Endodermal cell (in vitro differentiated cells): Measurements from ENCODE around the gene GAREM2. TPM values are rescaled to one million over a fixed set of nuclear protein-coding genes. Genes with fewer than 3 reads are reported as not detected.

Source experiments
- DNase-seq: peaks from one replicate; pipeline ENCODE4 v3.0.0-alpha.2; 2017
- H3K27ac ChIP-seq: 2 replicates; pipeline ENCODE4 v1.5.1; 2013; ENCODE audit warnings: mild to moderate bottlenecking, low read depth, low read length, moderate library complexity
- H3K27me3 ChIP-seq: 2 replicates; pipeline ENCODE4 v1.6.1; 2013; ENCODE audit warnings: mild to moderate bottlenecking, low read length, moderate library complexity; ENCODE audit not compliant: insufficient read depth, control insufficient read depth, poor library complexity, severe bottlenecking
- H3K36me3 ChIP-seq: 2 replicates; pipeline ENCODE4 v1.7.0; 2013; ENCODE audit warnings: mild to moderate bottlenecking, low read length, moderate library complexity; ENCODE audit not compliant: control insufficient read depth, insufficient read depth
- H3K4me1 ChIP-seq: one replicate; pipeline ENCODE4 v1.7.0; 2013; ENCODE audit warnings: low read length; ENCODE audit not compliant: control insufficient read depth, insufficient read depth
- H3K4me3 ChIP-seq: 2 replicates; pipeline ENCODE4 v1.5.1; 2013; ENCODE audit warnings: mild to moderate bottlenecking, low read length, moderate library complexity
- H3K9ac ChIP-seq: 2 replicates; pipeline ENCODE4 v1.6.1; 2013; ENCODE audit warnings: mild to moderate bottlenecking, low read length, moderate library complexity; ENCODE audit not compliant: poor library complexity, severe bottlenecking; ENCODE audit errors: extremely low read depth
- H3K9me3 ChIP-seq: 2 replicates; pipeline ENCODE4 v1.6.1; 2013; ENCODE audit warnings: mild to moderate bottlenecking, low read length, moderate library complexity; ENCODE audit not compliant: control insufficient read depth
- H3K27ac Mint-ChIP-seq: 2 replicates; pipeline ENCODE4 v1.8.0; 2020; ENCODE audit warnings: mixed read lengths
- H3K27me3 Mint-ChIP-seq: 2 replicates; pipeline ENCODE4 v1.8.0; 2021; ENCODE audit warnings: mild to moderate bottlenecking, mixed read lengths; ENCODE audit not compliant: insufficient read depth
- H3K36me3 Mint-ChIP-seq: 2 replicates; pipeline ENCODE4 v1.8.0; 2020; ENCODE audit warnings: low read depth, mixed read lengths
- H3K4me1 Mint-ChIP-seq: 2 replicates; pipeline ENCODE4 v1.8.0; 2020; ENCODE audit warnings: mixed read lengths
- H3K4me3 Mint-ChIP-seq: 2 replicates; pipeline ENCODE4 v1.8.0; 2020; ENCODE audit warnings: mild to moderate bottlenecking, moderate library complexity, mixed read lengths
- H3K9me3 Mint-ChIP-seq: 2 replicates; pipeline ENCODE4 v1.8.0; 2020; ENCODE audit warnings: mild to moderate bottlenecking, mixed read lengths
- WGBS, 2 experiments: methylation state at CpG; one replicate each; pipeline versions ENCODE4 v1.1.5 to v1.1.7; 2013; ENCODE audit warnings: missing lambda C conversion rate in 2 of 2, mixed read lengths in 1 of 2; ENCODE audit not compliant: insufficient coverage in 1 of 2, insufficient read length in 1 of 2; 5-methylcytosine and 5-hydroxymethylcytosine counted together
- total RNA-seq, 2 donors: library from RNA; stranded (reverse); fragmentation: NEBNext Ultra II Directional in 1 of 2; extraction: Animal tissue kit (Norgen Biotek cat#: 25700) in 1 of 2; gene quantifications; 2 replicates in 1 of 2; 3 replicates in 1 of 2; pipeline ENCODE4 v1.2.1, GENCODE V29; 2021
- TF ChIP-seq, protein P1 (sequence below): fragments of 200-600 bp; sonication (generic); conservative IDR thresholded peaks from 2 replicates; pipeline ENCODE4 v1.5.0; 2021; ENCODE audit warnings: antibody characterized with exemption, mild to moderate bottlenecking

Gene GAREM2
- total RNA-seq, 2 donors from 2014 or later, result 6.0 to 8.1 TPM

DNA sequence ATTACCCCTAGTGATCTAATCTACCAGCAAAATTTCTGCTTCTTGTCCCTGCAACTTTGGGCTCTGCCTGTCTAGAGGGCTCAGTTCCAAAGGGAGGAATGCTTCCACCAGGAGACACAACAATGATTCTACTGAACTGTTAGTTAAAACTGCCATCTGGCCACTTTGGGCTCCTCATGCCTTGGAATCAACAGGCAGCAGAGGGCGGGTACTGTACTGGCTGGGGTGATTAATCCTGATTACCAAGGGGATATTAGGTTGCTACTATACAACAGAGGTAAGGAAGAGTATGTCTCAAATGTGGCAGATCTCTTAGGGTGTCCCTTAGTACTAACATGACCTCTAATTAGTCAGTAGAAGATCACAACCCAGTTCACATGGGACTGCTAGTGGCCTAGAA lies 50.1 kb downstream of the GAREM2 start:
- Mint-ChIP-seq H3K9me3 (peaks cover 19% of the 10 kb centered on the region), H3K27me3 (no peaks in the 10 kb centered on the region), H3K4me3 (no peak overlapping the region), H3K4me1 (no peaks in the 10 kb centered on the region), H3K36me3 (peaks cover 39% of the 10 kb centered on the region), H3K27ac (no peak overlapping the region)
- H3K9me3 ChIP-seq, result peaks cover 23% of the 10 kb centered on the region
- TF ChIP-seq, protein P1, sequence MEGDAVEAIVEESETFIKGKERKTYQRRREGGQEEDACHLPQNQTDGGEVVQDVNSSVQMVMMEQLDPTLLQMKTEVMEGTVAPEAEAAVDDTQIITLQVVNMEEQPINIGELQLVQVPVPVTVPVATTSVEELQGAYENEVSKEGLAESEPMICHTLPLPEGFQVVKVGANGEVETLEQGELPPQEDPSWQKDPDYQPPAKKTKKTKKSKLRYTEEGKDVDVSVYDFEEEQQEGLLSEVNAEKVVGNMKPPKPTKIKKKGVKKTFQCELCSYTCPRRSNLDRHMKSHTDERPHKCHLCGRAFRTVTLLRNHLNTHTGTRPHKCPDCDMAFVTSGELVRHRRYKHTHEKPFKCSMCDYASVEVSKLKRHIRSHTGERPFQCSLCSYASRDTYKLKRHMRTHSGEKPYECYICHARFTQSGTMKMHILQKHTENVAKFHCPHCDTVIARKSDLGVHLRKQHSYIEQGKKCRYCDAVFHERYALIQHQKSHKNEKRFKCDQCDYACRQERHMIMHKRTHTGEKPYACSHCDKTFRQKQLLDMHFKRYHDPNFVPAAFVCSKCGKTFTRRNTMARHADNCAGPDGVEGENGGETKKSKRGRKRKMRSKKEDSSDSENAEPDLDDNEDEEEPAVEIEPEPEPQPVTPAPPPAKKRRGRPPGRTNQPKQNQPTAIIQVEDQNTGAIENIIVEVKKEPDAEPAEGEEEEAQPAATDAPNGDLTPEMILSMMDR, result no peak
- WGBS, 2 experiments, result 88 to 94% methylated on average over 1 of the region's 1 CpG
- H3K36me3 ChIP-seq, result peaks cover 55% of the 10 kb centered on the region
- no peak overlapping the region for H3K4me3 ChIP-seq
- no peaks in the 10 kb centered on the region for H3K27me3 ChIP-seq
- H3K27ac ChIP-seq, result no peak overlapping the region
- H3K4me1 ChIP-seq, result no peaks in the 10 kb centered on the region
- no peak overlapping the region for H3K9ac ChIP-seq
- no peak for DNase-seq

DNA sequence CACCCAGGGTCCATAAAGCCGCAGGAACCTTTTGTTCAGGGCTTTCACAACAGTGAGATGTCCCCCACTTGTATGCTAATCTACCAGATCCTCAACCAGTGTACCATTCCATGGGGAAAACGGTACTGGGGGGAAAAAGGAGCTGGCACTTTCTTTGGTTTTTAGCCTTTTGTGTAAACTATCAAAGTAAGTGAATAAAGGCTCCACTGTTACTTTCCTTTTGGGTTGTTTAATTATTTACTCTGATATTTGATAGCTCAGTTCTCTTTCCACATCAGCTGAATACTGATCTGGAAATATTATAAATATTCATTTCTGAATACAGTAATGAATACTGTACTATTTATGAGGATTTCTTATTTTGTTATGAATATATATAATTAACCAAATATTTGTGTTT lies 51.2 kb downstream of the GAREM2 start:
- H3K27ac Mint-ChIP-seq, result no peak overlapping the region
- 88 to 100% methylated on average over 1 to 2 of the region's 2 CpGs for WGBS, 2 experiments

DNA sequence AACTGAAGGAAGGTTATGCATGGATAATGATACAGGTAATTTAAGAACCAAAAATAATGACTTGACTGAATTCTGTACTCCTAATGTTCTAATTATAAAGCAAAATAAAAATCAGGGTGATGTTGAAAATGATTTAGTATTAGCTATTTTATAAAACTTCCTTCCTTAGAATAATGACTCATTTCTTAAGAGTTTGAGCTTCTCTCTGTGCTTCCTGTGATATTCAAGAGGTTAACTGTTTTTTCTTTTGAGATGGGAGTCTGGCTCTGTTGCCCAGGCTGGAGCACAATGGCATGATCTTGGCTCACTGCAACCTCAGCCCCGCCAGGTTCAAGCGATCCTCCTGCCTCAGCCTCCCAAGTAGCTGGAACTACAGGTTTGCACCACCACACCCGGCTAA lies 56.7 kb downstream of the GAREM2 start:
- H3K36me3 Mint-ChIP-seq, result peaks cover 82% of the 10 kb centered on the region
- DNase-seq, result no peak
- Histone ChIP-seq H3K4me1 (no peaks in the 10 kb centered on the region), H3K27ac (no peak overlapping the region), H3K4me3 (no peak overlapping the region), H3K9me3 (peaks cover 26% of the 10 kb centered on the region), H3K9ac (no peak overlapping the region), H3K27me3 (no peaks in the 10 kb centered on the region), H3K36me3 (peaks cover 87% of the 10 kb centered on the region)
- H3K9me3 Mint-ChIP-seq, result peaks cover 19% of the 10 kb centered on the region
- H3K4me1 Mint-ChIP-seq, result peaks cover 3% of the 10 kb centered on the region
- TF ChIP-seq, protein P1, result no peak
- no peaks in the 10 kb centered on the region for H3K27me3 Mint-ChIP-seq
- no peak overlapping the region for H3K4me3 Mint-ChIP-seq
- 91 to 96% methylated on average over 3 of the region's 3 CpGs for WGBS, 2 experiments
- no peak overlapping the region for H3K27ac Mint-ChIP-seq

More for the DNA sequence above, 51.2 kb downstream of the GAREM2 start:
- DNase-seq, result no peak
- Mint-ChIP-seq H3K9me3 (peaks cover 19% of the 10 kb centered on the region), H3K4me1 (no peaks in the 10 kb centered on the region), H3K4me3 (no peak overlapping the region), H3K36me3 (peaks cover 47% of the 10 kb centered on the region), H3K27me3 (no peaks in the 10 kb centered on the region)
- H3K4me3 ChIP-seq, result no peak overlapping the region
- peaks cover 20% of the 10 kb centered on the region for H3K9me3 ChIP-seq
- no peaks in the 10 kb centered on the region for H3K27me3 ChIP-seq
- H3K4me1 ChIP-seq, result no peaks in the 10 kb centered on the region
- H3K36me3 ChIP-seq, result peaks cover 64% of the 10 kb centered on the region
- no peak overlapping the region for H3K27ac ChIP-seq
- TF ChIP-seq, protein P1, result no peak
- H3K9ac ChIP-seq, result no peak overlapping the region
